ENCODE data around the gene C11orf65. TPM values are rescaled to one million over a fixed set of nuclear protein-coding genes. Genes with fewer than 3 reads are reported as not detected.

C11orf65 gene
- total RNA-seq, 1 donor from 2014 or later, result 0.81 TPM

DNA sequence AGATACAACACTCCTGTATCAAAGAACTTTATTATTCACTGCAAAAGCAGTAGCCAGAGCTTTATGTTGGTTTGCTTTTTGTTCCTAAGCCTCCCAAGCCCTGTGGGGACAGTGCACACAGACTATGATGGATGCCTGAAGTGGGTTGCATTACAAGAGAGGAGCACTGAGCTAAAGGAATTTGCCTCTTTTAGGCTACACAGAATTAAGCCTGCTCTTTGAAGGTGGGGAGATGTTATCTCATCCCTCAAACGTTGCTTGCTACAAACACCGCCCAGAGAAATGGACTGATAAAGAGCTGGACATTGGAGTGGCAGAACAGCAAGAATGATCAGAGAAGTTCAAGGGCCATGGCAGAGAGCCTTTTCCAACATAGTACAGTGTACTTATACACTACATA is 33.4 kb upstream of the C11orf65 start:
- no peak overlapping the region for H3K4me3 ChIP-seq (ENCODE audit: low read depth, low read length)
- TF ChIP-seq, protein P1, sequence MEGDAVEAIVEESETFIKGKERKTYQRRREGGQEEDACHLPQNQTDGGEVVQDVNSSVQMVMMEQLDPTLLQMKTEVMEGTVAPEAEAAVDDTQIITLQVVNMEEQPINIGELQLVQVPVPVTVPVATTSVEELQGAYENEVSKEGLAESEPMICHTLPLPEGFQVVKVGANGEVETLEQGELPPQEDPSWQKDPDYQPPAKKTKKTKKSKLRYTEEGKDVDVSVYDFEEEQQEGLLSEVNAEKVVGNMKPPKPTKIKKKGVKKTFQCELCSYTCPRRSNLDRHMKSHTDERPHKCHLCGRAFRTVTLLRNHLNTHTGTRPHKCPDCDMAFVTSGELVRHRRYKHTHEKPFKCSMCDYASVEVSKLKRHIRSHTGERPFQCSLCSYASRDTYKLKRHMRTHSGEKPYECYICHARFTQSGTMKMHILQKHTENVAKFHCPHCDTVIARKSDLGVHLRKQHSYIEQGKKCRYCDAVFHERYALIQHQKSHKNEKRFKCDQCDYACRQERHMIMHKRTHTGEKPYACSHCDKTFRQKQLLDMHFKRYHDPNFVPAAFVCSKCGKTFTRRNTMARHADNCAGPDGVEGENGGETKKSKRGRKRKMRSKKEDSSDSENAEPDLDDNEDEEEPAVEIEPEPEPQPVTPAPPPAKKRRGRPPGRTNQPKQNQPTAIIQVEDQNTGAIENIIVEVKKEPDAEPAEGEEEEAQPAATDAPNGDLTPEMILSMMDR (conservative IDR thresholded peaks at IDR 0.05; ENCODE audit: low read depth, low read length), result no peak
- DNase-seq (ENCODE audit: low read depth), result no peak

DNA sequence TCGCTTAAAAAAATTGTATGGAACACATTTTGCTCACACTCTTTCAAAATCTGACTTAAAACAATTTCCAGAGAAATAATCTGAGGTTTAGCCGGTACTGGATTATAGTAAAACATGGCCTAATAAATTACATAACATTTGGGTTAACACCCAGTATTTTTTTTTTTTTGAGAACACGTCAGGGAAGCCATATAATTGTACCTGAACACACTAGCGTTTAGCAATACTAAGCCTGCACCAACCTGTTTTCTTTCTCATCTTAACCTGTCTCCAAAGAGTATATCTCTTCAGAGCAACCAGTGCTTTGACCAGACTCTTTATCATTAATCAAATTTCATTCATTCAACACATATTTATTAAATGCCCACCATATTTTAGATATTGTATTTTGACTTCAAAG is 32.8 kb upstream of the C11orf65 start:
- no peak for DNase-seq (ENCODE audit: low read depth)
- TF ChIP-seq, protein P1 (conservative IDR thresholded peaks at IDR 0.05; ENCODE audit: low read depth, low read length), result no peak
- H3K4me3 ChIP-seq (ENCODE audit: low read depth, low read length), result no peak overlapping the region

DNA sequence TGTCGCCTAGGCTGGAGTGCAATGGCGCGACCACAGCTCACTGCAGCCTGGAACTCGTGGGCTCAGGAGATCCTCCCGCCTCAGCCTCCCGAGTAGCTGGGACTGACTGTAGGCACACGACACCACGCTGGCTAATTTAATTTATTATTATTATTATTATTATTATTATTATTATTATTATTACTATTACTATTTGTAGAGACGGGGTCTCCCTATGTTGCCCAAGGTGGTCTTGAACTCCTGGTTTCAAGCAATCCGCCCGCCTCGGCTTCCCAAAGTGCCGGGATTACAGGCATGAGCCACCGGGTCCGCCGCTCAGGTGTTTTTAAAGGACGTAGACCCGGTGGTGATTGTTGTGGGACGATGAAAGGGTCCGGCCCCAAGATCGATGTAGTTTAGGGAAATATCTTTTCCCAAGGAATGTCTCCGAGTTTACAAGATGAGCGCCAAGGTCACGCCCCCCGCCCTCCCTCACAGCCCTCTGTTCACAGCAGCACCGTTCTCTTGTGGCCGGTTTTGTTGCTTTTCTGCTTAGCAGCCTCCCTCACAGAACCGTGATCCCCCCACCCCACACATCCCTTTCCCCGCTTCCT is 31.6 kb upstream of the C11orf65 start:
- peak overlapping the region; percentile 59 for H3K4me3 ChIP-seq (ENCODE audit: low read depth, low read length)
- no peak for DNase-seq (ENCODE audit: low read depth)
- TF ChIP-seq, protein P1 (conservative IDR thresholded peaks at IDR 0.05; ENCODE audit: low read depth, low read length), result no peak

DNA sequence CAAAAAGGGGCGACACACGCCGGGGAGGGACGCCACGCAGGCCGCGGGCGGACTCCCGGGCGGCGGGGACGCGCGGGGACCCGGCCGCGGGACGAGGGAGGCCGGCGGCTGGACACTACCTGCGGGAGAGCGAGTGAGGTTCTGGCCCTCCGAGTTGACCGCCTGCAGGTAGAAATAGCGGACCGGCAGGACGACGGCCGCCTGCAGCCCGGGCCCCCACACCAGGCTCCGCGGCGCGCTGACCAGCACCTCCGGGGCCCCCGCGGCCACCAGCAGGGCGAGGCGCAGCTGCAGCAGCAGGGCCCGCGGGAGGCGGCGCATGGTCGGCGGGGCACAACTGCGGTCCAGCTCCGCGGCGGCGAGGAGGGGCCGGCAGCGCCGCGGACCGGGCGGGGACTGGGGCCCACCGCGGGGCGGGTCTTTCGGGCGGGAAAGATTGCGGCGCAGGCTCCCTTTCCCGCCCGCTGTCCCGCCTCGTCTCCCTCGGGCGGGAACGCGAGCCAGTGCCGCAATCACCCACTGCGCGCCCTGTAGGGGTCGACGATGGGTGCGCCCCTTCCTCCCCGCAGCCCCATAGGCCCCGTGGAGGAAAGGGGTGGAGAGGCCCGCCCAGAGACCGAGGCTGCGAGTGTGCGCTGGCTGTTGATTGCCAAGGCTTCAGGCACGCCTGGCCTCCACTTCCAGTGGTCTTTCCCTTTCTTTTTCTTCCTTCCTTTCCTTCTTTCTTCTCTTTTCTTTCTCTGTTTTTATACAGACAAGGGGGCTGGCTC is 30.9 kb upstream of the C11orf65 start, which contains the start of gene POGLUT3:
Gene POGLUT3 (minus strand): TSS at position 339 of the 770 bp plus-strand sequence. CDS start 18 bp downstream, at position 321.
- no peak for DNase-seq (ENCODE audit: low read depth)

DNA sequence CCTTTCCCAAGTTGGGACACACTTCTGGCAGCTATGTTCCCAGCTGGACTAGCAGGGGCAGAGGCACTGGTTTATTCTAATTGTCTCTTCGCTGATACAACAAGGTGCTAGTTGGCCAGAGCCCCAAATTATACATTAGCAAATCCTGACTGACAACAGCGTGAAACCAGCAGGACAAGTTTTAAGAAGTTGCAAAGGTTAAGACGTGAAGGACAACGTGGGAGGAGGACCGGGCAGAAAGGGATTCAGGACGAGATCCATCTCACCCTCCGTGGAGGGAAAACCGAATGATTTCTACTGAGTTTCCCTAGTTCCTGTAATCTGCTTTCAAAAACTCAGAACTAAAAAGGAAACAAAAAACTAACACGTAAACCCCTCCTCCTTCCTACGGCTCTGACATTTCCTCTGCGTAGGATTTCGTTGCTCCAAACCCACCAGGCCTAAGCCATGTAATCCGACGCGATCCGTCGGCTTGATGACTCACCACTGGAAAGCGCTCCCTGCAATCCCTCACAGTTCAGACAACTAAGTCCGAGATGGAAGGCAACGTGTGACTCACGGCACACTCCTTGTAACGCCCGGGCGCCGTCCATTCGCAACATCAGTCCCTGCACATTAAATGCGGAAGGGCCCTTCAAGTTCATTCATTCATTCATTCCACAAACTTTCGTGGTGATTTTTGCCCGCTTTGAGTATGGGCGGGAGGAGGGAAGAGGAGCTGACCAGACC is 30.2 kb upstream of the C11orf65 start:
- H3K4me3 ChIP-seq (ENCODE audit: low read depth, low read length), result peak overlapping the region; percentile 59
- peak; percentile 86 for DNase-seq (ENCODE audit: low read depth)
- TF ChIP-seq, protein P1 (conservative IDR thresholded peaks at IDR 0.05; ENCODE audit: low read depth, low read length), result no peak

More for the DNA sequence above, 30.9 kb upstream of the C11orf65 start, which contains the start of gene POGLUT3:
- TF ChIP-seq, protein P1 (conservative IDR thresholded peaks at IDR 0.05; ENCODE audit: low read depth, low read length), result no peak
- H3K4me3 ChIP-seq (ENCODE audit: low read depth, low read length), result peak within 1 kb of the TSS; percentile 59

DNA sequence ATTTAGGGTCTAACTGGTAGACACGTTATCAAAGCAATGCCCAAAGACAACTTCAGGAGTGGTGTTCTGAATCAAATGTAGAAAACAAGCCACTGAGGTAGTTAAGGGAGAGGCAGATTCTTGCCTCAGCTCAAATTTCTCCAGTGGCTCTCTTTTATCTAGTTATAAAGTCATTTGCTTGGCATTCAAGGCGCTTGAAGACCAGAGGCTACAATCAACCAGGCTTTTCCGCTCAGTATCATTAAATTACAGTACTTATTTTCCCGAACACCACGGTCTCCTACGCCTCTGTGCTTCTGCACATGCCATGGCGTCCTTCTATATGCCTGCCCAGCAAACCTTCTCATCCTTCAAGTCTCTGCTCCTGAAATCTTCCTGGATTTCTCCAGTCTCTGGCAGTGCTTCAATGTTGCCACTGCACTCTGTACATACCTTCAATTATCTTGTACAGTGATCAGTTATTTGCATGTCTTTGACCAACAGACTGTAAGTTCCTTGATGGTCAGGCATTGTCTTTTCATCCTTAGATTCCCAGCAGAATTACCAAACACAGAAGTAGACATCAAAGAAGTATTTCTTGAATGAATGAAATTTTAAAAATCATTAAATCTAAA is 29.4 kb upstream of the C11orf65 start:
- peak overlapping the region; percentile 59 for H3K4me3 ChIP-seq (ENCODE audit: low read depth, low read length)
- TF ChIP-seq, protein P1 (conservative IDR thresholded peaks at IDR 0.05; ENCODE audit: low read depth, low read length), result no peak

More for the DNA sequence above, 29.4 kb upstream of the C11orf65 start:
- DNase-seq (ENCODE audit: low read depth), result no peak
